ENCODE data around the gene PRKCD. TPM values are rescaled to one million over a fixed set of nuclear protein-coding genes. Genes with fewer than 3 reads are reported as not detected.

Gene PRKCD
- total RNA-seq, 1 donor from 2014 or later = 3.7 TPM

GRCh38 chr3:53153980-53154379 lies 7.0 kb upstream of the PRKCD start:
- peak overlapping the region in 2 of 3 donors; percentile 33 to 43 for H3K9ac ChIP-seq (ENCODE audit: low read depth in 1 of 3, low read length in 3 of 3)
- H3K4me1 ChIP-seq (ENCODE audit: control insufficient read depth in 3 of 3, insufficient read depth in 3 of 3, low read length in 3 of 3) = peaks cover 33 to 57% (median 56%) of the 10 kb centered on the region in 3 donors
- no peaks in the 10 kb centered on the region for H3K9me3 ChIP-seq (ENCODE audit: control insufficient read depth in 3 of 3, low read length in 3 of 3)
- no peaks in the 10 kb centered on the region for H3K36me3 ChIP-seq (ENCODE audit: control insufficient read depth in 3 of 3, insufficient read depth in 3 of 3, low read length in 3 of 3)
- H3K27me3 ChIP-seq (ENCODE audit: control insufficient read depth in 3 of 3, insufficient read depth in 3 of 3, low read length in 3 of 3) = peaks cover 0 to 5% (median 2%) of the 10 kb centered on the region in 3 donors
- H3K27ac ChIP-seq (ENCODE audit: low read depth, low read length) = no peak overlapping the region
- no peak overlapping the region for H3K4me3 ChIP-seq (ENCODE audit: low read length in 3 of 3)

- no peaks in the 10 kb centered on the region for H3K9me3 ChIP-seq (ENCODE audit: control insufficient read depth in 3 of 3, low read length in 3 of 3)
- H3K4me3 ChIP-seq (ENCODE audit: low read length in 3 of 3) = no peak overlapping the region
- H3K27me3 ChIP-seq (ENCODE audit: control insufficient read depth in 3 of 3, insufficient read depth in 3 of 3, low read length in 3 of 3) = peaks cover 0 to 5% (median 2%) of the 10 kb centered on the region in 3 donors
- H3K9ac ChIP-seq (ENCODE audit: low read depth in 1 of 3, low read length in 3 of 3) = no peak overlapping the region
- no peak overlapping the region for H3K27ac ChIP-seq (ENCODE audit: low read depth, low read length)
- H3K36me3 ChIP-seq (ENCODE audit: control insufficient read depth in 3 of 3, insufficient read depth in 3 of 3, low read length in 3 of 3) = no peaks in the 10 kb centered on the region
- peaks cover 38 to 63% (median 58%) of the 10 kb centered on the region in 3 donors for H3K4me1 ChIP-seq (ENCODE audit: control insufficient read depth in 3 of 3, insufficient read depth in 3 of 3, low read length in 3 of 3)
Measured at GRCh38 chr3:53154881-53155285, 6.1 kb upstream of the PRKCD start.

- H3K9me3 ChIP-seq (ENCODE audit: control insufficient read depth in 3 of 3, low read length in 3 of 3) = no peaks in the 10 kb centered on the region
- H3K4me1 ChIP-seq (ENCODE audit: control insufficient read depth in 3 of 3, insufficient read depth in 3 of 3, low read length in 3 of 3) = peaks cover 38 to 61% (median 57%) of the 10 kb centered on the region in 3 donors
- no peaks in the 10 kb centered on the region for H3K36me3 ChIP-seq (ENCODE audit: control insufficient read depth in 3 of 3, insufficient read depth in 3 of 3, low read length in 3 of 3)
- no peak overlapping the region for H3K27ac ChIP-seq (ENCODE audit: low read depth, low read length)
- H3K4me3 ChIP-seq (ENCODE audit: low read length in 3 of 3) = no peak overlapping the region
- peaks cover 0 to 5% (median 2%) of the 10 kb centered on the region in 3 donors for H3K27me3 ChIP-seq (ENCODE audit: control insufficient read depth in 3 of 3, insufficient read depth in 3 of 3, low read length in 3 of 3)
- peak overlapping the region in 1 of 3 donors; percentile 14 for H3K9ac ChIP-seq (ENCODE audit: low read depth in 1 of 3, low read length in 3 of 3)
Measured at GRCh38 chr3:53155760-53156159, 5.2 kb upstream of the PRKCD start.

- Histone ChIP-seq H3K9me3 (ENCODE audit: control insufficient read depth in 3 of 3, low read length in 3 of 3) (no peaks in the 10 kb centered on the region), H3K36me3 (ENCODE audit: control insufficient read depth in 3 of 3, insufficient read depth in 3 of 3, low read length in 3 of 3) (no peaks in the 10 kb centered on the region), H3K27ac (ENCODE audit: low read depth, low read length) (no peak overlapping the region), H3K4me1 (ENCODE audit: control insufficient read depth in 3 of 3, insufficient read depth in 3 of 3, low read length in 3 of 3) (peaks cover 38 to 60% (median 56%) of the 10 kb centered on the region in 3 donors), H3K4me3 (ENCODE audit: low read length in 3 of 3) (no peak overlapping the region), H3K9ac (ENCODE audit: low read depth in 1 of 3, low read length in 3 of 3) (no peak overlapping the region), H3K27me3 (ENCODE audit: control insufficient read depth in 3 of 3, insufficient read depth in 3 of 3, low read length in 3 of 3) (peaks cover 0 to 5% (median 2%) of the 10 kb centered on the region in 3 donors)
Measured at GRCh38 chr3:53156368-53156834, 4.6 kb upstream of the PRKCD start.

- Histone ChIP-seq H3K27me3 (ENCODE audit: control insufficient read depth in 3 of 3, insufficient read depth in 3 of 3, low read length in 3 of 3) (peaks cover 0 to 5% (median 2%) of the 10 kb centered on the region in 3 donors), H3K9me3 (ENCODE audit: control insufficient read depth in 3 of 3, low read length in 3 of 3) (no peaks in the 10 kb centered on the region), H3K27ac (ENCODE audit: low read depth, low read length) (no peak overlapping the region), H3K4me1 (ENCODE audit: control insufficient read depth in 3 of 3, insufficient read depth in 3 of 3, low read length in 3 of 3) (peaks cover 38 to 66% (median 56%) of the 10 kb centered on the region in 3 donors), H3K9ac (ENCODE audit: low read depth in 1 of 3, low read length in 3 of 3) (no peak overlapping the region), H3K4me3 (ENCODE audit: low read length in 3 of 3) (no peak overlapping the region), H3K36me3 (ENCODE audit: control insufficient read depth in 3 of 3, insufficient read depth in 3 of 3, low read length in 3 of 3) (no peaks in the 10 kb centered on the region)
Measured at GRCh38 chr3:53157974-53158580, 2.9 kb upstream of the PRKCD start.

- H3K9ac ChIP-seq (ENCODE audit: low read depth in 1 of 3, low read length in 3 of 3) = no peak overlapping the region
- no peaks in the 10 kb centered on the region for H3K9me3 ChIP-seq (ENCODE audit: control insufficient read depth in 3 of 3, low read length in 3 of 3)
- H3K4me3 ChIP-seq (ENCODE audit: low read length in 3 of 3) = no peak overlapping the region
- H3K4me1 ChIP-seq (ENCODE audit: control insufficient read depth in 3 of 3, insufficient read depth in 3 of 3, low read length in 3 of 3) = peaks cover 35 to 63% (median 51%) of the 10 kb centered on the region in 3 donors
- no peaks in the 10 kb centered on the region for H3K36me3 ChIP-seq (ENCODE audit: control insufficient read depth in 3 of 3, insufficient read depth in 3 of 3, low read length in 3 of 3)
- H3K27ac ChIP-seq (ENCODE audit: low read depth, low read length) = no peak overlapping the region
- H3K27me3 ChIP-seq (ENCODE audit: control insufficient read depth in 3 of 3, insufficient read depth in 3 of 3, low read length in 3 of 3) = peaks cover 0 to 5% (median 2%) of the 10 kb centered on the region in 3 donors
Measured at GRCh38 chr3:53158765-53159155, 2.2 kb upstream of the PRKCD start.

- Histone ChIP-seq H3K36me3 (ENCODE audit: control insufficient read depth in 3 of 3, insufficient read depth in 3 of 3, low read length in 3 of 3) (no peaks in the 10 kb centered on the region), H3K9ac (ENCODE audit: low read depth in 1 of 3, low read length in 3 of 3) (peak overlapping the region in 2 of 3 donors; percentile 35 to 68), H3K4me1 (ENCODE audit: control insufficient read depth in 3 of 3, insufficient read depth in 3 of 3, low read length in 3 of 3) (peaks cover 30 to 58% (median 44%) of the 10 kb centered on the region in 3 donors), H3K27me3 (ENCODE audit: control insufficient read depth in 3 of 3, insufficient read depth in 3 of 3, low read length in 3 of 3) (peaks cover 0 to 5% (median 2%) of the 10 kb centered on the region in 3 donors), H3K4me3 (ENCODE audit: low read length in 3 of 3) (peak overlapping the region in 2 of 3 donors; percentile 22 to 73), H3K9me3 (ENCODE audit: control insufficient read depth in 3 of 3, low read length in 3 of 3) (no peaks in the 10 kb centered on the region), H3K27ac (ENCODE audit: low read depth, low read length) (no peak overlapping the region)
Measured at GRCh38 chr3:53159156-53160060, 1.6 kb upstream of the PRKCD start.

- peak overlapping the region; percentile 62 for H3K27ac ChIP-seq (ENCODE audit: low read depth, low read length)
- H3K4me3 ChIP-seq (ENCODE audit: low read length in 3 of 3) = peak overlapping the region; percentile 52 to 78 (median 73)
- H3K9ac ChIP-seq (ENCODE audit: low read depth in 1 of 3, low read length in 3 of 3) = peak overlapping the region; percentile 35 to 77 (median 68)
- H3K27me3 ChIP-seq (ENCODE audit: control insufficient read depth in 3 of 3, insufficient read depth in 3 of 3, low read length in 3 of 3) = peaks cover 0 to 5% (median 2%) of the 10 kb centered on the region in 3 donors
- H3K36me3 ChIP-seq (ENCODE audit: control insufficient read depth in 3 of 3, insufficient read depth in 3 of 3, low read length in 3 of 3) = no peaks in the 10 kb centered on the region
- H3K9me3 ChIP-seq (ENCODE audit: control insufficient read depth in 3 of 3, low read length in 3 of 3) = no peaks in the 10 kb centered on the region
- peaks cover 30 to 50% (median 39%) of the 10 kb centered on the region in 3 donors for H3K4me1 ChIP-seq (ENCODE audit: control insufficient read depth in 3 of 3, insufficient read depth in 3 of 3, low read length in 3 of 3)
Measured at GRCh38 chr3:53160061-53160659, 849 bp upstream of the PRKCD start.

- Histone ChIP-seq H3K4me1 (ENCODE audit: control insufficient read depth in 3 of 3, insufficient read depth in 3 of 3, low read length in 3 of 3) (peaks cover 22 to 48% (median 34%) of the 10 kb centered on the region in 3 donors), H3K9me3 (ENCODE audit: control insufficient read depth in 3 of 3, low read length in 3 of 3) (no peaks in the 10 kb centered on the region), H3K4me3 (ENCODE audit: low read length in 3 of 3) (peak overlapping the region; percentile 76 to 78 (median 76)), H3K9ac (ENCODE audit: low read depth in 1 of 3, low read length in 3 of 3) (peak overlapping the region; percentile 43 to 82 (median 79)), H3K27ac (ENCODE audit: low read depth, low read length) (peak overlapping the region; percentile 44), H3K27me3 (ENCODE audit: control insufficient read depth in 3 of 3, insufficient read depth in 3 of 3, low read length in 3 of 3) (no peaks in the 10 kb centered on the region), H3K36me3 (ENCODE audit: control insufficient read depth in 3 of 3, insufficient read depth in 3 of 3, low read length in 3 of 3) (no peaks in the 10 kb centered on the region)
Measured at GRCh38 chr3:53161450-53161819, 426 bp downstream of the PRKCD start.
